ENCODE data around the gene SFMBT1.

The SFMBT1 gene

DNA sequence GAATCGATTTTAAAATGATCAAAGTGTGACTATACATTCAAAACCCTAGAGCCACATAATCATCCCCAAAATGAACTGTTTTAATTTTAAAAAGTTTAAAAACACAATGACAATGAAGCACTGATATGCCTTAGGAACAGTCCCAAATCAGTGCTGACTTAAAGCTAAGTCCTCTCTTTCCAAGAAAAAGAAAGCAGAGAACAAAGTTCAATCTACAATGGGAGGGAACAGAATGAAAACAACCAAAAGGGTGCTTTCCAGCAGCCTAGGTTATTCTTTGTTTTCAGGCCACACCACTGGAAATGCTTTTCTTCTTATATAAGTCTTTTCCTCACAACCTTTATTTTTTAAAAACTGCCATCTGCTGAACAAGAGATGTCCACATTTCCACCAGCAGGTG is 141.3 kb downstream of the SFMBT1 start:
- FAIRE-seq (no peak), DNase-seq (ENCODE audit: insufficient read length, low spot score) (no peak)
- TF ChIP-seq, protein P1, sequence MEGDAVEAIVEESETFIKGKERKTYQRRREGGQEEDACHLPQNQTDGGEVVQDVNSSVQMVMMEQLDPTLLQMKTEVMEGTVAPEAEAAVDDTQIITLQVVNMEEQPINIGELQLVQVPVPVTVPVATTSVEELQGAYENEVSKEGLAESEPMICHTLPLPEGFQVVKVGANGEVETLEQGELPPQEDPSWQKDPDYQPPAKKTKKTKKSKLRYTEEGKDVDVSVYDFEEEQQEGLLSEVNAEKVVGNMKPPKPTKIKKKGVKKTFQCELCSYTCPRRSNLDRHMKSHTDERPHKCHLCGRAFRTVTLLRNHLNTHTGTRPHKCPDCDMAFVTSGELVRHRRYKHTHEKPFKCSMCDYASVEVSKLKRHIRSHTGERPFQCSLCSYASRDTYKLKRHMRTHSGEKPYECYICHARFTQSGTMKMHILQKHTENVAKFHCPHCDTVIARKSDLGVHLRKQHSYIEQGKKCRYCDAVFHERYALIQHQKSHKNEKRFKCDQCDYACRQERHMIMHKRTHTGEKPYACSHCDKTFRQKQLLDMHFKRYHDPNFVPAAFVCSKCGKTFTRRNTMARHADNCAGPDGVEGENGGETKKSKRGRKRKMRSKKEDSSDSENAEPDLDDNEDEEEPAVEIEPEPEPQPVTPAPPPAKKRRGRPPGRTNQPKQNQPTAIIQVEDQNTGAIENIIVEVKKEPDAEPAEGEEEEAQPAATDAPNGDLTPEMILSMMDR (IDR thresholded peaks at IDR 0.05; ENCODE audit: insufficient read depth, missing control alignments), result no peak

DNA sequence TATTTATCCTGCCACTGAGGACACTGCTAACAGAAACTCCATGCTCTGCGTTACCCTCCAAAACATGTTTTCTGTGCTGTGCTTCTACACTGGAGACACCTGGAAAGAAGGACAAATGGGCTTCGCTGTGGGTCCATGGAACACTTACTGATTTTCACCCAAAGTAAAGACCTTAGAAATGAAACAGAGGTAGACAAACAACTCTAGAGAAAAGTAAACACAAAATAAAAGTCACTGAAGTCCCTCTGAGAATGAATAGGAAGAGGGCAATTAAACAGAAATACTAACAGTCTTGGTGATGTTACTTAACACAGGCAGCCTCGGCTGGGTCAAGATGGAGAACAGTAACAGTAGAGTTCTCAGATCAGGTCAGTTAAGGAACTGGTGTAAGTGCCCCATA is 141.9 kb downstream of the SFMBT1 start:
- DNase-seq (ENCODE audit: insufficient read length, low spot score) (no peak), FAIRE-seq (no peak)

DNA sequence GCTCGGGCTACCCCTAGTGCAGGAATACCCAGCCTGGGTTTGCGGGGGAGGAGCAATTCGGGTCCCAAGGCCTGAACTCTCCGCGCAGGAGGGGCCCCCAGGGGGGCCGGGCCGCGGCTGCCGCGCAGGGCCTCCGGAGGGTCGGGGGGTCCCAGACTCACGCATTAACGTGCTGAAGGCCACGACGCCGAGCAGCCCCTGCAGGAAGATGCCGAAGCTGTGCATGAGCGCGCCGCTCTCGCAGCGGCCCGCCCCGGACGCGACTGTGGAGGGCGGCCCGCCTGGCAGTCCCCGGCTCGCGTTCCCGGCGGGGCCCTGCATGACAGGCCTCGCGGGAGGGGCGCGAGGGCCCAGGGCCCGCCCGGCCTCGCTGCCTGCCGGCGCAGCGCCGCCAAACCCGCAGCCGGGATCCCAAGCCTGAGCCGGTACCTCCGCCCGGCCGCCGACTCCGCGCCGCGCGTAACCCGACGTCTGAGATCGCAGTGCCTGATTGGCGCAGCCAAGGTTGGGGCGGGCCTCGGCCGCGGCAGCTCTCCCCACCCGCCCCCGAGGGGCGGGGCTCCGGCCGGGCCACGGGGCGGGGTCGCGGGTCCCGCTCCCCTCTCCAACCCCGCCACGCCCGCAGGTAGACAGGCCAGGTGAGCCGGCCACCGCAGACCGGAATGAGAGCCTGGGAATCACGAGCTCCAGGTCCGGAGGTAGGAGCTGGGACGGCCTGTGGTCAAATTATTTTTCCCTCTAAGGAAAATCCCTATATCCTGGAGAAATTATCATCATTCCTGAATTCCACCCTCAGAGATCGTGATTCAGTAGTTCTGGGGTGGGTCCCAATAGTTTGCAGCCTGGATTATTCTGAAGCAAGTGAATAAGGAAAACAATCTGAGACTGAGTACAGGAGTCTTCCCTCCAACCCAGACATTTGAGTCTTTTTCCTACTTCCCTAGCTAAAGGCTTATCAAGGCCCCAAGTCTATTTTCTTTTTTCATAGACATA is 148.4 kb downstream of the SFMBT1 start, which contains the start of gene STIMATE:
Gene STIMATE (minus strand): TSS at position 419 of the 993 bp plus-strand sequence. CDS start 98 bp downstream, at position 321.
- peak; percentile 81 for DNase-seq (ENCODE audit: insufficient read length, low spot score)
- TF ChIP-seq, protein P1 (IDR thresholded peaks at IDR 0.05; ENCODE audit: insufficient read depth, missing control alignments), result no peak
- FAIRE-seq, result no peak

More for the DNA sequence above, 141.9 kb downstream of the SFMBT1 start:
- TF ChIP-seq, protein P1 (IDR thresholded peaks at IDR 0.05; ENCODE audit: insufficient read depth, missing control alignments), result no peak

DNA sequence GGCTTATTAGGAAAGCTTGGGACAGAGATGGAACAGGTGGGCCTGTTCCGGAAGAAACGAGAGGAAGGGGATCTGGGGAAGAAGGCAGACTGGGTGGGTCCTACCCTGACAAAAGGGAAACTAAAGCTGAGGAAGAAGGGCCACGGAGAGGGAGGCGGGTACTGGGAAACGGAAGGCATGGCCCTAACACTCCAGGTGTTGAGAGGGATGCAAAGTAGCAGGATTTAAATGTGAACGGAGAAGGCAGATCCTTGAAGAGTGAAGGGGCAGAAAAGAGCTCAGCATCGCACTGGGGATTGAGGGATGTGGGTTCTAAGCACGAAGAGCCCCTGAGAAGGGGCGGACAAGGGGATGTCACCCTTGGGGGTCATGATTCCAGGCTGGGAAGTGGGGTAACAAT is 149.3 kb downstream of the SFMBT1 start:
- FAIRE-seq (no peak), DNase-seq (ENCODE audit: insufficient read length, low spot score) (no peak)
- TF ChIP-seq, protein P1 (IDR thresholded peaks at IDR 0.05; ENCODE audit: insufficient read depth, missing control alignments), result no peak

DNA sequence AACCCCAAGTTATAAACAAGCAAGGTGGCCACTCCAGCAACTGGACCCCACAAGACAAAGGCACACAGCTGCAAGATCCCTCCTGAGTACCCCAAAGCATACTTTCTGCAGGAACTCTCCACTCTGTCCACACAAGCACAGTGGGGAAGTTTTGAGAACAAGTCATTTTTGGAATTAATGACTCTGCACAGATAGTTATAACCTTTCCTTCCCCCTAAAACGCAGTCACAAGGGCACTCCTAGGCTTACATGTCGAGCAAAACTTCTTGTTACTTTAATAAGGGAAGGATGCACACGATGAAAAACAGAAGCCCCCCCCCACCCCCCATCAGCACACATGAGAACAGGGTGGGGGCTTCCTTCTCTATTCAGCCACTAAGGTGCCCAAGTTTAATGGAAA is 149.7 kb downstream of the SFMBT1 start:
- DNase-seq (ENCODE audit: insufficient read length, low spot score) (no peak), FAIRE-seq (no peak)
- TF ChIP-seq, protein P1 (IDR thresholded peaks at IDR 0.05; ENCODE audit: insufficient read depth, missing control alignments), result no peak

DNA sequence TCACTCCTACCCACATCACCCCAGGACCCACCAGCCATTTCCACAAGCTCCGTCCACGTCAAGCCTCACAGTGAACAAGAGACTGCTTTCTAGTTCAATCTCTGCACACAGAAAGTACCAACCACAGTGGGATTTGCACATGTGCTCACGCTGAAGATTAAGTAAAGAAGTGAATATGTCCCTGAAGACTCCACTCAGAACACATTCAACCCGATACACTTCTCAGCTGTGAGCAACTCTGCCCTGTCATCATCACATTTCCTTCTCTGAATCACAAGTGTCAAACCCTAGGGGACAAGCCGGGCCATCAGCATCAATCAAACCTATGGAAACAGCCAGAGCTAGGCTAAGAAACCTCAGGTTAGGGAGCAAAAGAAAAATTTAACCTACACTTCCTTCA is 150.5 kb downstream of the SFMBT1 start:
- TF ChIP-seq, protein P1 (IDR thresholded peaks at IDR 0.05; ENCODE audit: insufficient read depth, missing control alignments), result no peak
- DNase-seq (ENCODE audit: insufficient read length, low spot score) (no peak), FAIRE-seq (no peak)

DNA sequence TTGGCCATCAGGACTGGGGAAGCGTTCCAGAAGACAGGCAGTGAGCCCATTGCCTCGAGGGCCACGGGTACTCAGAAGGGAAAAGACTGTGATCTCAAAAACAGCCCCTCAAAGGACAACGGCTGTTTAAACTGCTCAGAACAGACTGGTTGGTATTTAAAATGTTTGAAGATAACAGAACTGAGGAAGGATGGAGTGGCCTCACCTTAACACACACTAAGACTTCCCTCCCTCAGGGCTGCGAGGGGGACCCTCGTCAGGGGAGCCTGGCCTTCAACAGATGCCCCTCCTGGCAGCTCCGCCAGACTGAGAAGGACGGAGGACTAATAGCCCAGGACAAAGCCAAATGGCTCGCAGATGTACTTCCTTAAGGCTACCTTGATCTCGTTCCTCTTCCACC is 151.1 kb downstream of the SFMBT1 start:
- no peak for DNase-seq (ENCODE audit: insufficient read length, low spot score)
- TF ChIP-seq, protein P1 (IDR thresholded peaks at IDR 0.05; ENCODE audit: insufficient read depth, missing control alignments), result no peak
- no peak for FAIRE-seq
